BE2C (cell line): ENCODE results near the gene PKD1L1.

Source experiments
- DNase-seq: peaks from one replicate; pipeline ENCODE4 v3.0.0-alpha.2; 2020
- H3K27me3 ChIP-seq: fragments of 250-450 bp; sonication (Bioruptor Pico); 2 replicates; pipeline ENCODE4 v1.5.1; 2020; ENCODE audit warnings: mild to moderate bottlenecking
- H3K36me3 ChIP-seq: fragments of 250-450 bp; sonication (Bioruptor Pico); 2 replicates; pipeline ENCODE4 v1.5.1; 2020; ENCODE audit warnings: mild to moderate bottlenecking
- H3K4me1 ChIP-seq: fragments of 250-450 bp; sonication (Bioruptor Pico); 2 replicates; pipeline ENCODE4 v1.5.1; 2020
- H3K4me3 ChIP-seq: 2 replicates; pipeline ENCODE4 v1.5.1; 2011; ENCODE audit warnings: low read depth, low read length
- H3K9me3 ChIP-seq: fragments of 250-450 bp; sonication (Bioruptor Pico); 2 replicates; pipeline ENCODE4 v1.5.1; 2020
- CTCF ChIP-seq: IDR thresholded peaks from 2 replicates; pipeline ENCODE4 v1.5.1; 2012; ENCODE audit warnings: mild to moderate bottlenecking, low read depth, low read length

The PKD1L1 gene

DNA sequence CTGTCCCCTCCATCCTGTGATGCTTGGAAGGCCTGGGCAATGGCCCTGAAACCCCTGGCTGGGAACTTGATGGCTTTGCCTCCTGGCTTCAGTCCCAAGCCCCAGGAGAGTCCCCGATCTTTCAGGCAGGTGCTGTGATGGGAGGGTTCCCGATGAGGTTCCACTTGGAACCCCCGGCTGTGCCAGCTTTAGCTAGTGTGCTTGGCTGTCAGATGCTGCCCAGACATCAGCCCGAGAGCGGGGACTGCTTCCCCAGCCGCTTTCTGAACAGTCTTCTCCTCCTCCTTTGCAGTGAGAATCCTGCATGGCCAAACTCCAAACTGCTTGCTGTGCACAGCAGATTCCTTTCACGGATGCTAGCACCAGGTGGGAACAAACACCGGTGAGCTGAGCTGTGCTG, 58.1 kb downstream of the PKD1L1 start:
- H3K36me3 ChIP-seq = no peaks in the 10 kb centered on the region
- no peaks in the 10 kb centered on the region for H3K27me3 ChIP-seq
- H3K9me3 ChIP-seq = no peaks in the 10 kb centered on the region
- H3K4me3 ChIP-seq = no peak overlapping the region
- no peak for TF ChIP-seq CTCF
- no peak for DNase-seq
- H3K4me1 ChIP-seq = no peaks in the 10 kb centered on the region

- Histone ChIP-seq H3K36me3 (no peaks in the 10 kb centered on the region), H3K4me3 (no peak overlapping the region), H3K4me1 (no peaks in the 10 kb centered on the region), H3K9me3 (no peaks in the 10 kb centered on the region), H3K27me3 (no peaks in the 10 kb centered on the region)
- DNase-seq = no peak
- TF ChIP-seq CTCF = no peak
Observed at GRCh38 chr7:47889723-47890122, 58.5 kb downstream of the PKD1L1 start.

DNA sequence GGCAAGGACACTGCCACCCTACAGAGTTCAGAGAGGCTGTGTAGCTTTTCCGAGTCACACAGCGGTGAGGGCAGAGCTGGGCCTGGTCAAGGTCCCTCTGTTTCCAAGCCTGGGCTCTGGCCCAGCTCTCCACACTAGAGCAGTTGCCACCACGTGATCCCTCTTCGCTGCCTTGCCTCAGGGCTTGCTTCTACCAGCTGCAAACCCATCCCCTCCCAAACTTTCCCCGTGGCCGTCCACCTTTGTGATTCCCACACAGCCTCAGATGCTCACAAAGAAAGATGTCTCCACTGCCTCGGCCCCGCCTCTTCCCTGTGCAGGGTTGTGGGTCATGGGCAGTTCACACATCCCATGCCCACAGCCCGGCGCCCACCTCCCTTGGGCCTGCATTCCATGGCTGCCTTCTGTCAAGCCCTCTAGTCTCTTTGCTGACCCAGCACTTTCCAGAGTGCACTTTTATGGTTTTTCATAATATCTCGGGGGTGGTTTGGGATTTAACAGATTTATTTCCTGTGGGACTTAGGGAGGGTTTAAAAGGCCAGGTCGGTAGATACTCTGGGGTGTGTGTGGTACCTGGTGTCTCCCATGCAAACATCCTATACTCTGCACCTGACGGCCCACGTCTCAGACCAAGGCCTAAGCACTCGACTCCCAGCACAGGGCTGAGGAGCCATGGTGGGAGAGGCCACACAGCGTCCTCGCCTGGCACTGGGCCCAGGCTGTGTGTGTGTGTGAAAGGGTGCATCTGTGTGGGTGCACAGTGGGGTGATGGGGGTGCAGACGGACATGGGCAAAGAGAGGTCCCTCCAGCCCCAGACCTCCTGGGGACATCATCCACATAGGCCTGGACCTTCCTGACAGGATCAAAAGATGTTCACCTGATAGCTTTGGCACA, 59.6 kb downstream of the PKD1L1 start:
- no peaks in the 10 kb centered on the region for H3K27me3 ChIP-seq
- DNase-seq = no peak
- H3K4me1 ChIP-seq = no peaks in the 10 kb centered on the region
- no peaks in the 10 kb centered on the region for H3K36me3 ChIP-seq
- H3K4me3 ChIP-seq = no peak overlapping the region
- no peaks in the 10 kb centered on the region for H3K9me3 ChIP-seq
- TF ChIP-seq CTCF = no peak

DNA sequence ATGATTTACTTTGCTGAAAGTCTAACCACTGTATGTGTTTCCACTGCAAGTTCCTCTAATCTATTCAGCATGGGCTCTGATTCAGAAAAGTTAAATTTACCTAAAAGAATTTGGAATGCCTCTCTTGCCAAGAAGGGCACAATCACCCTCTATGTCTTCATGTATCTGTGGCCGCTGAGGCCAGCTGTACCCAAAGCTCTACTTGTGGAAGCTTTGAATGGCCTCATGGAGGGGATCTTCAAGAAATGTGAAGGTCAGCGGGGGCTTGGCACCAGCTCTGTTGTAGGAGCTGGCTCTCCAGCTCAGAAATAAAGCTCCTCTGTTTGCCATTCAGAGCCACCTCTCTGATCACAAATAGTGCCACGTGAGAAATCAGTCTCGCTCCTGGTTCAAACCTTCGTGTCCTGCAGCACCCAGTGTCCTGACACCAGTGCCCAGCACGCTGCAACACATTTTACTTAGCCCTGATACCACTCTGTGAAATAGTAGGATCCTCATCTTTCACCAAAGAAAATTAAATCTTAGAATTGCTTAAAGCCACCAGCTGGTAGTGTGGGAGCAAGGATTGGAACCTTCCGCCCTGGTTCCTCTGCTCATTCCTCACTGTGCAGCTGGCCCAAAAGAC, 61.1 kb downstream of the PKD1L1 start:
- no peak for DNase-seq
- no peak for TF ChIP-seq CTCF
- Histone ChIP-seq H3K4me3 (no peak overlapping the region), H3K9me3 (no peaks in the 10 kb centered on the region), H3K4me1 (no peaks in the 10 kb centered on the region), H3K36me3 (no peaks in the 10 kb centered on the region), H3K27me3 (no peaks in the 10 kb centered on the region)

GRCh38 chr7:47885987-47886811, 62.1 kb downstream of the PKD1L1 start:
- H3K4me1 ChIP-seq = no peaks in the 10 kb centered on the region
- H3K4me3 ChIP-seq = no peak overlapping the region
- TF ChIP-seq CTCF = no peak
- H3K27me3 ChIP-seq = no peaks in the 10 kb centered on the region
- H3K36me3 ChIP-seq = no peaks in the 10 kb centered on the region
- DNase-seq = no peak
- no peaks in the 10 kb centered on the region for H3K9me3 ChIP-seq
